Measurements from ENCODE around the gene KIAA0825. TPM values are rescaled to one million over a fixed set of nuclear protein-coding genes. Genes with fewer than 3 reads are reported as not detected.

KIAA0825 gene
- total and polyA plus RNA-seq, 2 donors (not counting 1 experiment from before 2014, with no cell fraction given) = 1.7 to 3.6 TPM

- DNase-seq (ENCODE audit: low read depth in 2 of 2) = peak in 1 of 2 donors; percentile 50
- Histone ChIP-seq H3K4me3 (replicated peaks in 1 of 4; ENCODE audit: control extremely low read depth in 1 of 4, insufficient read depth in 1 of 4, low read depth in 3 of 4, low read length in 4 of 4) (no peak overlapping the region), H3K9me3 (ENCODE audit: control insufficient read depth, insufficient read depth, low read depth, low read length) (no peaks in the 10 kb centered on the region), H3K36me3 (ENCODE audit: control insufficient read depth, insufficient read depth, low read length) (no peaks in the 10 kb centered on the region), H3K9ac (ENCODE audit: insufficient read depth, low read length) (no peak overlapping the region), H2AFZ (ENCODE audit: low read length) (no peak overlapping the region), H3K79me2 (ENCODE audit: control insufficient read depth, insufficient read depth, low read length) (no peaks in the 10 kb centered on the region), H3K27ac (ENCODE audit: insufficient read depth, low read length) (no peak overlapping the region), H3K4me1 (ENCODE audit: control insufficient read depth, extremely low read depth, insufficient read depth, low read length) (no peaks in the 10 kb centered on the region), H4K20me1 (ENCODE audit: control insufficient read depth, extremely low read depth, insufficient read depth, low read length) (no peaks in the 10 kb centered on the region), H3K4me2 (ENCODE audit: extremely low read depth, insufficient read depth, low read length) (no peak overlapping the region), H3K27me3 (ENCODE audit: control insufficient read depth, insufficient read depth, low read length) (no peaks in the 10 kb centered on the region)
- TF ChIP-seq EZH2 (IDR thresholded peaks at IDR 0.05; ENCODE audit: low read length, missing control alignments) (no peak), CTCF (conservative IDR thresholded peaks at IDR 0.05 in 1 of 2, IDR thresholded peaks at IDR 0.05 in 1 of 2; ENCODE audit: low read depth in 1 of 2, low read length in 2 of 2) (no peak)
These were observed 175.4 kb downstream of the KIAA0825 start for GRCh38 chr5:94442991-94443390.

- no peak overlapping the region for H3K4me2 ChIP-seq (ENCODE audit: extremely low read depth, insufficient read depth, low read length)
- no peak for DNase-seq (ENCODE audit: low read depth in 2 of 2)
- H3K4me3 ChIP-seq (replicated peaks in 1 of 4; ENCODE audit: control extremely low read depth in 1 of 4, insufficient read depth in 1 of 4, low read depth in 3 of 4, low read length in 4 of 4) = no peak overlapping the region
- H3K9ac ChIP-seq (ENCODE audit: insufficient read depth, low read length) = no peak overlapping the region
- no peak overlapping the region for H3K27ac ChIP-seq (ENCODE audit: insufficient read depth, low read length)
- no peaks in the 10 kb centered on the region for H4K20me1 ChIP-seq (ENCODE audit: control insufficient read depth, extremely low read depth, insufficient read depth, low read length)
- H3K36me3 ChIP-seq (ENCODE audit: control insufficient read depth, insufficient read depth, low read length) = no peaks in the 10 kb centered on the region
- H3K27me3 ChIP-seq (ENCODE audit: control insufficient read depth, insufficient read depth, low read length) = no peaks in the 10 kb centered on the region
- H2AFZ ChIP-seq (ENCODE audit: low read length) = no peak overlapping the region
- no peaks in the 10 kb centered on the region for H3K4me1 ChIP-seq (ENCODE audit: control insufficient read depth, extremely low read depth, insufficient read depth, low read length)
- H3K79me2 ChIP-seq (ENCODE audit: control insufficient read depth, insufficient read depth, low read length) = no peaks in the 10 kb centered on the region
- TF ChIP-seq CTCF (conservative IDR thresholded peaks at IDR 0.05 in 1 of 2, IDR thresholded peaks at IDR 0.05 in 1 of 2; ENCODE audit: low read depth in 1 of 2, low read length in 2 of 2) (no peak), EZH2 (IDR thresholded peaks at IDR 0.05; ENCODE audit: low read length, missing control alignments) (no peak)
- no peaks in the 10 kb centered on the region for H3K9me3 ChIP-seq (ENCODE audit: control insufficient read depth, insufficient read depth, low read depth, low read length)
These were observed 176.3 kb downstream of the KIAA0825 start for GRCh38 chr5:94442076-94442475.

- peak in 1 of 2 donors; percentile 39 for DNase-seq (ENCODE audit: low read depth in 2 of 2)
- no peak overlapping the region for H3K4me2 ChIP-seq (ENCODE audit: extremely low read depth, insufficient read depth, low read length)
- no peak overlapping the region for H3K9ac ChIP-seq (ENCODE audit: insufficient read depth, low read length)
- H3K9me3 ChIP-seq (ENCODE audit: control insufficient read depth, insufficient read depth, low read depth, low read length) = no peaks in the 10 kb centered on the region
- H3K36me3 ChIP-seq (ENCODE audit: control insufficient read depth, insufficient read depth, low read length) = no peaks in the 10 kb centered on the region
- H4K20me1 ChIP-seq (ENCODE audit: control insufficient read depth, extremely low read depth, insufficient read depth, low read length) = no peaks in the 10 kb centered on the region
- no peaks in the 10 kb centered on the region for H3K4me1 ChIP-seq (ENCODE audit: control insufficient read depth, extremely low read depth, insufficient read depth, low read length)
- no peak overlapping the region for H3K4me3 ChIP-seq (replicated peaks in 1 of 4; ENCODE audit: control extremely low read depth in 1 of 4, insufficient read depth in 1 of 4, low read depth in 3 of 4, low read length in 4 of 4)
- TF ChIP-seq CTCF (conservative IDR thresholded peaks at IDR 0.05 in 1 of 2, IDR thresholded peaks at IDR 0.05 in 1 of 2; ENCODE audit: low read depth in 1 of 2, low read length in 2 of 2) (no peak), EZH2 (IDR thresholded peaks at IDR 0.05; ENCODE audit: low read length, missing control alignments) (no peak)
- no peaks in the 10 kb centered on the region for H3K27me3 ChIP-seq (ENCODE audit: control insufficient read depth, insufficient read depth, low read length)
- no peak overlapping the region for H2AFZ ChIP-seq (ENCODE audit: low read length)
- no peaks in the 10 kb centered on the region for H3K79me2 ChIP-seq (ENCODE audit: control insufficient read depth, insufficient read depth, low read length)
- H3K27ac ChIP-seq (ENCODE audit: insufficient read depth, low read length) = no peak overlapping the region
These were observed 178.4 kb downstream of the KIAA0825 start for GRCh38 chr5:94440015-94440414.

Measured in fibroblast of lung (primary cell).